ENCODE results near the gene ZNF280D.
A peak's percentile ranks its signal among the peaks of the same experiment; 100 is the strongest.

Gene ZNF280D

DNA sequence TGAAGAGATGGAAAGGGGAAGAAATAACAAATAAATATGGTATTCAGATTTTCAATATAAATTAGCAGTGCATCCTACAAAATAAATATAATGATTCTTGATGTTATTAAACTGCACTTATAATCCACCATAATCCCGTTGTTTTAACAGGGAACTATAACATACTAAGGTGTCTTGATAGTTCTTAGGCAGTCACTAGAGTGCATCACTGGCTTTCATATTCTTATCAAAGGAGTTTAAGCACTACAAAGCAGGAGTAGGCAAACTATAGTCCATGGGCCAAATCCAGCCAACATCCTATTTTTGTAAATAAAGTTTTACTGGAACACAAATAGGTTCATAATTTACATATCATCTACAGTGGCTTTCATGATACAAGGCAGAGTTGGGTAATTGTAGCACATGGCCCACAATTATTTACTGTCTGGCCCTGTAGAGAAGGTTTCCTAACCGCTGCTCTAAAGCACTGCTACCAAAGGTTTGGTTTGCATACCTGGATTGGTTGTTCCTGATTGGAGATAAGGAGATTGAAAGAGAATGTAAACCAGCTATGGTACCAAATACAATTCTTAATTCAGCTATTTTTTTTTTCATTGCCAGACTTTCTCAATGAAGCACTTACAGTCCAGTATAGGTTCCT, 104.3 kb downstream of the ZNF280D start:
- DNase-seq, result no peak

DNA sequence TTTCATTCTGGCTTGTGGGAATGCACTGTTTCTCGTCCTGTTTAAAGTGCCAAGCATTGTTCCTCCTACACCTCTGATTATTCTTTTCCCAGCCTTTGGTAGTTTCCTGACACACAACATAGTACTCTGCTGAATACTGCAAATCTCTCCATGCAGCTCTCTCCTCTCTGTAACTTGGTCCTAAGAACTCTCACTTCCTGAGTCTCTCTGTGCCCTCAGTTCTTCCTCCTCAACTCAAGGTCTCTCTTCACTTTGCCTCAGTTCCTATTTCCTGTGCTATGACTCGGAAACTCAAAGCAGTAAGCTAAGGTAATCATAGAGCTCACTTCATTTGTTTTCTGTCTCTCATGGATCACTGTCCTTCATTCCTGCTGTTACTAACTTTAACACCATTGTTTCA, 113.4 kb downstream of the ZNF280D start:
- no peak for DNase-seq

DNA sequence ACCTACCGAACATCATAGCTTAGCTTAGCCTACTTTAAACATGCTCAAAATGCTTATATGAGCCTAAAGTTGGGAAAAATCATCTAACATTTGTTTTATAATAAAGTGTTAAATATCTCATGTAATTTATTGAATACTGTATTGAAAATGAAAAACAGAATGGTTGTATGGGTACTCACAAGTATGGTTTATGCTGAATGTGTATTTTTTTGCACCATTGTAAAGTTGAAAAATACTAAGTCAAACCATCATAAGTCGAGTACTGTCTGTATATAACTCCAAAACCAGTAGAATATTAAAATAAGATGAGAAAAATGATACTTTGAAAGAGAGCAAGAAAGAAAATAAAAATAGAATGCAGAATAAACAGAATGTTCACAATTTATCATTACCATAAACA, 115.7 kb downstream of the ZNF280D start:
- no peak for DNase-seq

DNA sequence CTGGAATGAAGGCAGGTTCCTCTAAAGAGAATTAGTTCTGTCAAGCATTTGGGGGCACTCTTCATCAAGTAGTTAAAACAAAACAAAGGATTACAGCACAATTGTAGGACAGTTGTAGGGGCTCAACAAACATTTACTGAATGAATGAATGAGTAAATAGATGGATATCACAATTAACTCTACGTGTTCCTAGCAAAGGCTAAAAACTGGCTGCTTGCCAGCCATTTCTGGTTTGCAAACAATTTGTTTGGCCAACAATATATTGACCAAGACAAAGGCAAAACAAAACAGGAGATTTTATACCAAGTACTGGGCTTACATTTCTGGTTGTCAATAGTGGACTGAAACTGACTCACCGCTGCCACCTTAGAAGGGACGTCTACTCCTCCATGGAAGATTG, 116.8 kb downstream of the ZNF280D start:
- DNase-seq, result no peak

DNA sequence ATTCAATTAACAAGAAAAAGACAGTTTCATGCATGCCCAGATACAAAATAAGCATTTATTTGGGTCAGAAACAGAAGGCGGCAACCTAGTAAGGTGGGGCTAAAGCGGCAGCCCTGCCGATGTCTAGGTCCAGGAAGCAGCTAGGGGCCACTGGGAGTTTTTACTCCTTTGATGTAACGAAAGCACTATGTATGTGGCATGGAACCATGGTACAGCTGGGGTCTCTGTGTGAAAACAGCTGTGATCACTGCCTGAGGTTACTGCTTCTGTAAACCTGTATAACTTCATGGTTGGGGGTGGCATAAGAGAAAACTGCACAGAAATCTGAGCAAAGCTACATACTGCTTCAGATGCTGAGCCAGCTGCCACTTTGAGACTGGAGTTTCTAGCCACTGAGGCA, 119.5 kb downstream of the ZNF280D start:
- DNase-seq, result no peak

DNA sequence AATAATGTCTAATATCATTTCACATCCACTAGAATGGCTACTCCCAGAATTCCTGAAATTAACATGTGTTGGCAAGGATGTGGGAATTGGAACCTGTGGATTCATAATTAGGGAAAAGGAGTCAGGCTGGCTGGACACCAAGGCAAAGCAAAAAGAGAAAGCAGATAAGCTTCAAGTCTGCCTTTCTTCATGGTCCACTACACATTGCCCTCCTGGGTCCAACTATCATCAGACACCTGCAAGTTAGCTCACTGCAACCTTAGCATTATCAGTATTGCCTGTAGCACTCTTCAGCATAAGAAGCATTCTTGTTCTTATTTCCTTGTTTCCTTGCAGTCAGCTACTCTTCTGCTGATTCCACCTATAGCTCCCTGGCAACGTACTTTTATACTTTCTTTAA, 124.3 kb downstream of the ZNF280D start:
- DNase-seq, result no peak

DNA sequence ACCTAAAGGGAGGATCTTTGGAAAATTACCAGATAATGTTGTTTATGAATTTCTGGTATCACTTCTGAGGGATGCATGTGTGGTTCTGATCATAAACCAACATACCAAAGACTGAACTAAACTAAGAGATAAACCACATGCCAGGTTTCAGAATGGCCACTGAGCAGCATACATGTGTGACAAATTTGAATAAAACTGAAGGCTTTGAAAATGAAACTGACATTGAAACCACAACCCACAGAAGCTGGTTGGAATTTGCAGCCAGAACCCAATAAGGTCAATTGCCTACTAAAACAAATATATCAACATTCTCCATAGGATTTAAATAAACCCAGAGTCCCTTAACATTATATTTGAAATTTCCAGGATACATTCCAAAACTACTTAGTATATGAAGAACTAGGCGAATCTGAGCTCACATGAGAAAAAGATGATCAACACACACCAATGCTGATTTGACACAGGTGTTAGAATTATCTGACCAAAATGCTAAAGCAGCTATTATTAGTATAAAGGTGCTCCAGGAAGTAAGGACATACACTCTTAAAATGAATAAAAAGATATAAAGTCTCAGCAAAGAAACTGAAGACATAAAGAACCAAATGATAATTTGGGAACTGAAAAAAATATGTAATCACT, 125.0 kb downstream of the ZNF280D start:
- peak; percentile 33 for DNase-seq

DNA sequence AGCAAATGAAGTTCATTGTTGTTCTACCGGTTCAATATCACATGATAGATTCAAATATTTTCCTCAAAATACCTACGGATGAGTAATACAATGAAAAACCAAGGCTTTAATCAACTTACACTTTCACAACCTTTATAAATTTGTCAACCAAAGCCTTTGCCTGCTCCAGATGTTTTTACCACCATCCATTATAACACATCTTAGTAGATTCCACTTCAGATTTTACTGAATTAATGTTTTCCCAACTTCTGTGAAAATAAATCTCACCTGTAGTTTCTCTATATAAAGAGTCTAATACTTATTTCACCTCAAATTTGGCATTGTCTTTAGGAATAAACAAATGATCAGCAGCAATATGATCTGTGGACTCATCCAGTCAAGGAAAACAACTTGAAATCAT, 131.1 kb downstream of the ZNF280D start:
- DNase-seq, result no peak

DNA sequence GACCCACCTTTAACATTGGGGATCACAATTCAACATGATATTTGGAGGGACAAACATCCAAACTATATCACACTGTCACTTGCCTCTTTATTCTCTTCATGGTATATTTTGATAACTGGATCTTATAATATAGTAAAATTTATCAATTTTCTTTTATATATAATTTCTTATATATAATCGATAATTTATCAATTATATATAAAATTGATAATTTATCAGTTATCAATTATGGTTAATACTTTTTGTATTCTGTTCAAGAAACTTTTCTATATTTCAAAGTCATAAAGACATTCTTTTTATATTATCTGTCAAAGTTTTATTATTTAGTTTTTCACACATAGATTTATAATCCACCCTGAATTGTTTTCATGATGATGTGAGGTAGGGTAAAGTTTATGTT, 132.9 kb downstream of the ZNF280D start:
- DNase-seq, result no peak

DNA sequence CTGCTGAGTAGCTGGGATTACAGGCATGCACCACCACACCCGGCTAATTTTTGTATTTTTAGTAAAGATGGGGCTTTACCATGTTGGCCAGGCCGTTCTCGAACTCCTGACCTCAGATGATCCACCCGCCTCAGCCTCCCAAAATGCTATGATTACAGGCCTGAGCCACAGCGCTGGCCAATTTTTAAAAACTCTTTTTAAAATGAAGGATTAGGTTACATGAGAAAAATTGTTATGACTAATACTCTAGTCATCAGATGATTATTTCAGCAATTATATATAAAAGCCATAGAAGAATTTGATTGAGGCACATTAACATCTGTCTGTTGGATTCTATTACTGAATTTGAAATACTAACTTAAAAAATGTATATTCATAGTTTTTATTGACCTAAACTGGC, 134.3 kb downstream of the ZNF280D start:
- peak; percentile 62 for DNase-seq

DNA sequence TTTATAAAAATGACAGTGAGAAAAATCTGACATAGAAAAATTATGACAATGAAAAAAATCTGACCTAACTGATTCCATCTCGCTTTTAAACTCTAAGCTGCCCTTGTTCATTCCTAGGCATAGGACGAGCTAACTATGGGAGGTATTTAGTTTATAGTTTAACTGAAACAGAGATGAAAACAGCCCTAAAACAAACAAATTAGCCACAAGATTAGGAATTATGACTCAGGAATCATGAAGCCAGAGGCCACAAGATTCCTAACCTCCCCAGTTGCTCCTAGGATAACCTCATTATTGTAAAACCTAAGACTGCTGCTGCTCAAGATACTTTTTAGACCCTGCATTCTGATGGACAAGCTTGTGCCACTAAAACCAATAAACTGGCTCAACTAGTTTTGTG, 145.6 kb downstream of the ZNF280D start:
- no peak for DNase-seq

DNA sequence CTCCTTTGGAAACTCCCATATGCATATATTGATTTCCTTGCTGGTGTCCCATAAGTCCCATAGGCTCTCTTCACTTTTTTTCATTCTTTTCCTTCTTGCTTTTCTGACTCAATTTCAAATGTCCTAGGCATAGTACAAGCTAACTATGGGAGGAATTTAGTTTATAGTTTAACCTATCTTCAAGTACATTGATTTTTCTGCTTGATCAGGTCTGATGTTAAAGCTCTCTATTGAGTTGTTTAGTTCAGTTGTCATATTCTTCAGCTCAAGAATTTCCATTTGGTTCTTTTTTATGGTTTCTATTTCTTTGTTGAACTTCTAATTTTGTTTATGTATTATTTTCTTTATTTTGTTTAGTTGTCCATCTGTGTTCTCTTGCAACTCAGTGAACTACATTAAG, 147.1 kb downstream of the ZNF280D start:
- no peak for DNase-seq

DNA sequence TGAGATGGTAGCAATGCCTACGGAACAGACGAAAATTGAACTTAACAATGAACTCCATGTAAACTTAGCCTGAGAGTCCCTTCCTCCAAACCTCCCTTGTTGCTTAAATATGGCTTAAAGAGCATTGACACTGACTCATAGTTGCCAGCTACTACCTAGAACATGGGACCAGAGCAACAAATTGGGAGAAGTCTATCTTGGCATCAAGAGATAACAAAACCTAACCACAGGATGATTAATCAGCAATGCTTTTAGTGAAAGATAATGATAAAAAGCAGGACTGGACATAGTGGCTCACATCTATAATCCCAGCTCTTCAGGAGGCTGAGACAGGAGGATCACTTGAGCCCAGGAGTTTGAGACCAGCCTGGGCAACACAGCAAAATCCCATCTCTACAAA, 150.5 kb downstream of the ZNF280D start:
- peak; percentile 3 for DNase-seq

Measured in fibroblast of skin of right biceps (primary cell).